GM12878 (cell line): ENCODE data around the gene RDM1. TPM values are rescaled to one million over a fixed set of nuclear protein-coding genes. Genes with fewer than 3 reads are reported as not detected.

Experiments
- ATAC-seq: fragments of 200-7000 bp; cut with Tn5 transposase; 3 replicates; pipeline ENCODE4 v1.9.1; 2020; ENCODE audit warnings: mild to moderate bottlenecking, moderate library complexity
- BruUV-seq: library from RNA; stranded (reverse); fragments of 400-500 nt; replicated peaks from 2 replicates; lab custom pipeline; 2021; lab: Mats Ljungman, UMichigan
- CTCF ChIA-PET: fragments of 300-600 bp; sonication (Branson Sonifier 250); formaldehyde crosslinking; extraction: SDS; loops from one replicate; lab custom pipeline; 2021; ENCODE audit warnings: inconsistent platforms; lab: Yijun Ruan, JAX
- POLR2A ChIA-PET: fragments of 350-600 bp; formaldehyde crosslinking; extraction: SDS; loops from one replicate; lab custom pipeline; 2021; ENCODE audit warnings: inconsistent platforms; lab: Charles Lee
- RAD21 ChIA-PET: fragments of 300-600 bp; sonication (Branson Sonifier 250); formaldehyde crosslinking; loops from one replicate; lab custom pipeline; 2023; ENCODE audit warnings: antibody characterized with exemption; ENCODE audit not compliant: unreplicated experiment; lab: Charles Lee
- SMC1A ChIA-PET: fragments of 300-600 bp; sonication (Branson Sonifier 250); formaldehyde crosslinking; loops from one replicate; lab custom pipeline; 2023; ENCODE audit not compliant: unreplicated experiment, uncharacterized antibody; lab: Charles Lee
- DNase-seq: peaks from one replicate; pipeline ENCODE4 v3.0.0-alpha.2; 2011; ENCODE audit warnings: low read depth, low spot score
- FAIRE-seq: peaks from 3 replicates; lab custom pipeline; 2011; peaks lifted over from hg19 to GRCh38; lab: Jason Lieb, UNC
- H2AFZ ChIP-seq: 2 replicates; pipeline ENCODE4 v1.6.0; 2011; ENCODE audit warnings: low read depth, low read length, control low read depth; ENCODE audit not compliant: control insufficient read depth
- H3K27ac ChIP-seq: 2 replicates; pipeline ENCODE4 v1.5.1; 2011; ENCODE audit warnings: control low read depth; ENCODE audit not compliant: control insufficient read depth, insufficient read depth
- H3K27me3 ChIP-seq, 2 experiments: replicated peaks in 1 of 2; 2 replicates each; pipeline versions ENCODE4 v1.6.0 to v1.6.1; 2011; ENCODE audit warnings: low read length in 1 of 2; ENCODE audit not compliant: control insufficient read depth in 2 of 2, insufficient read depth in 2 of 2
- H3K36me3 ChIP-seq, 2 experiments: 2 replicates each; pipeline ENCODE4 v1.5.1; 2011; ENCODE audit warnings: low read length in 1 of 2; ENCODE audit not compliant: control insufficient read depth in 2 of 2, insufficient read depth in 2 of 2
- H3K4me1 ChIP-seq: 2 replicates; pipeline ENCODE4 v1.6.1; 2011; ENCODE audit warnings: mild to moderate bottlenecking, low read length, moderate library complexity, mixed read lengths; ENCODE audit not compliant: control insufficient read depth, insufficient read depth
- H3K4me2 ChIP-seq: 2 replicates; pipeline ENCODE4 v1.6.0; 2011; ENCODE audit warnings: control low read depth; ENCODE audit not compliant: control insufficient read depth, insufficient read depth
- H3K4me3 ChIP-seq: fragments of 200-600 bp; sonication (generic); 2 replicates; pipeline ENCODE4 v1.5.1; 2016
- H3K79me2 ChIP-seq: 2 replicates; pipeline ENCODE4 v1.6.0; 2011; ENCODE audit warnings: low read length; ENCODE audit not compliant: control insufficient read depth, insufficient read depth
- H3K9ac ChIP-seq: 2 replicates; pipeline ENCODE4 v1.8.0; 2011; ENCODE audit warnings: low read length, control low read depth, mixed read lengths; ENCODE audit not compliant: control insufficient read depth, insufficient read depth
- H3K9me3 ChIP-seq: replicated peaks from 3 replicates; pipeline ENCODE4 v1.5.1; 2011; ENCODE audit warnings: mild to moderate bottlenecking, low read length; ENCODE audit not compliant: control insufficient read depth, insufficient read depth
- H4K20me1 ChIP-seq: 2 replicates; pipeline ENCODE4 v1.6.0; 2011; ENCODE audit not compliant: control insufficient read depth, insufficient read depth
- BACH1 ChIP-seq: fragments of 450-650 bp; IDR thresholded peaks from 2 replicates; pipeline ENCODE4 v1.6.1; 2017; ENCODE audit warnings: mild to moderate bottlenecking, borderline replicate concordance
- CBX3 ChIP-seq: fragments of 200-600 bp; sonication (generic); IDR thresholded peaks from 2 replicates; pipeline ENCODE4 v1.6.1; 2016; ENCODE audit warnings: low read depth, borderline replicate concordance
- CHD2 ChIP-seq: IDR thresholded peaks from 2 replicates; pipeline ENCODE4 v1.6.1; 2011; ENCODE audit warnings: low read depth, low read length, improper control_type of control experiment, borderline replicate concordance
- EP300 ChIP-seq, 2 experiments: fragments of 150-350 bp in 1 of 2; IDR thresholded peaks; 2 replicates each; pipeline ENCODE4 v1.6.1; 2011 to 2012; ENCODE audit warnings: low read depth in 2 of 2, low read length in 2 of 2, borderline replicate concordance in 1 of 2, improper control_type of control experiment in 1 of 2, inconsistent platforms in 1 of 2; ENCODE audit not compliant: control insufficient read depth in 1 of 2
- GABPA ChIP-seq: IDR thresholded peaks from 2 replicates; pipeline ENCODE4 v1.6.1; 2014; ENCODE audit warnings: antibody characterized with exemption, low read depth, mild to moderate bottlenecking, inconsistent platforms
- JUNB ChIP-seq: IDR thresholded peaks from 2 replicates; pipeline ENCODE4 v1.6.1; 2016; ENCODE audit warnings: antibody characterized with exemption, mild to moderate bottlenecking
- MYB ChIP-seq: fragments of 150-350 bp; IDR thresholded peaks from 2 replicates; pipeline ENCODE4 v1.6.1; 2014; ENCODE audit warnings: mild to moderate bottlenecking, low read depth, low read length, borderline replicate concordance
- NBN ChIP-seq: fragments of 450-650 bp; IDR thresholded peaks from 2 replicates; pipeline ENCODE4 v1.6.1; 2016
- NFXL1 ChIP-seq: fragments of 450-650 bp; IDR thresholded peaks from 2 replicates; pipeline ENCODE4 v1.6.1; 2017; ENCODE audit warnings: antibody characterized with exemption, mild to moderate bottlenecking, borderline replicate concordance
- NR2F1 ChIP-seq: fragments of 450-650 bp; conservative IDR thresholded peaks from 2 replicates; pipeline ENCODE4 v1.6.1; 2017; ENCODE audit warnings: mild to moderate bottlenecking
- RAD21 ChIP-seq: IDR thresholded peaks from 2 replicates; pipeline ENCODE4 v1.6.1; 2011; ENCODE audit warnings: mild to moderate bottlenecking, low read depth, low read length, moderate library complexity; ENCODE audit not compliant: insufficient read depth
- SIN3A ChIP-seq: IDR thresholded peaks from 2 replicates; pipeline ENCODE4 v1.6.1; 2012; ENCODE audit warnings: low read depth, low read length, improper control_type of control experiment
- SMAD1 ChIP-seq: fragments of 450-650 bp; IDR thresholded peaks from 2 replicates; pipeline ENCODE4 v1.6.1; 2018; ENCODE audit warnings: mild to moderate bottlenecking, low read depth; ENCODE audit not compliant: partially characterized antibody
- SP1 ChIP-seq: IDR thresholded peaks from one replicate; pipeline ENCODE4 v1.6.1; 2011; ENCODE audit warnings: low read depth, low read length
- SUZ12 ChIP-seq: fragments of 200-600 bp; sonication (generic); IDR thresholded peaks from one replicate; pipeline ENCODE4 v1.6.1; 2018; ENCODE audit warnings: antibody characterized with exemption, mild to moderate bottlenecking; ENCODE audit not compliant: unreplicated experiment
- ZNF384 ChIP-seq: IDR thresholded peaks from 2 replicates; pipeline ENCODE4 v1.6.1; 2012; ENCODE audit warnings: low read depth, mild to moderate bottlenecking, low read length, improper control_type of control experiment, borderline replicate concordance
- WGBS: methylation state at CpG from one replicate; pipeline ENCODE4 v1.1.6; 2016; ENCODE audit warnings: low lambda C conversion rate; ENCODE audit not compliant: insufficient replicate concordance, insufficient coverage; ENCODE audit errors: missing lambda C conversion rate; 5-methylcytosine and 5-hydroxymethylcytosine counted together
- in situ Hi-C: fragments of 300-500 bp; cut with MboI; formaldehyde crosslinking; loops from 9 replicates; pipeline ENCODE4 v1.14.3; 2018; ENCODE audit warnings: mixed read lengths
- intact Hi-C: fragments of 100-400 bp; cut with micrococcal nuclease; formaldehyde crosslinking; loops from one replicate; pipeline ENCODE4 v1.14.2; 2022; ENCODE audit not compliant: unreplicated experiment
- polyA plus RNA-seq, 11 experiments: library from polyadenylated mRNA; depleted of rRNA in 4 of 11; unstranded in 6 of 11; stranded (reverse) in 5 of 11; fragments of >200 nt; fragmentation: Nextera tagmentation in 4 of 11; fragmentation: Illumina TruSeq in 1 of 11; extraction: Ambion mirVana in 4 of 11; extraction: Trizol in 1 of 11; gene quantifications; 1 replicate in 1 of 11; 2 replicates in 10 of 11; pipeline versions ENCODE4 v1.2.1 to v1.2.3, GENCODE V29; 2011 to 2016; ENCODE audit warnings: inconsistent platforms in 2 of 11, missing spikeins in 2 of 11, low read depth in 1 of 11
- total RNA-seq, 4 experiments: library from RNA; depleted of rRNA in 3 of 4; stranded (reverse); fragments of >200 nt in 3 of 4; fragmentation: Illumina TruSeq in 1 of 4; extraction: Trizol in 1 of 4; gene quantifications; 2 replicates each; pipeline versions ENCODE4 v1.2.1 to v1.2.3, GENCODE V29; 2013 to 2021
- TF ChIP-seq, protein P1 (sequence below): fragments of 450-650 bp; IDR thresholded peaks from 2 replicates; pipeline ENCODE4 v1.6.1; 2016; ENCODE audit warnings: mild to moderate bottlenecking
- TF ChIP-seq, protein P2 (sequence below): fragments of 450-650 bp; IDR thresholded peaks from 2 replicates; pipeline ENCODE4 v1.6.1; 2016; ENCODE audit warnings: mild to moderate bottlenecking, moderate library complexity, borderline replicate concordance

The RDM1 gene
- total and polyA plus RNA-seq, 10 of the 15 experiments (the other 5 are each of a cell fraction or from before 2014, with no cell fraction given) = 5.7 to 18.4 (median 10.7) TPM

DNA sequence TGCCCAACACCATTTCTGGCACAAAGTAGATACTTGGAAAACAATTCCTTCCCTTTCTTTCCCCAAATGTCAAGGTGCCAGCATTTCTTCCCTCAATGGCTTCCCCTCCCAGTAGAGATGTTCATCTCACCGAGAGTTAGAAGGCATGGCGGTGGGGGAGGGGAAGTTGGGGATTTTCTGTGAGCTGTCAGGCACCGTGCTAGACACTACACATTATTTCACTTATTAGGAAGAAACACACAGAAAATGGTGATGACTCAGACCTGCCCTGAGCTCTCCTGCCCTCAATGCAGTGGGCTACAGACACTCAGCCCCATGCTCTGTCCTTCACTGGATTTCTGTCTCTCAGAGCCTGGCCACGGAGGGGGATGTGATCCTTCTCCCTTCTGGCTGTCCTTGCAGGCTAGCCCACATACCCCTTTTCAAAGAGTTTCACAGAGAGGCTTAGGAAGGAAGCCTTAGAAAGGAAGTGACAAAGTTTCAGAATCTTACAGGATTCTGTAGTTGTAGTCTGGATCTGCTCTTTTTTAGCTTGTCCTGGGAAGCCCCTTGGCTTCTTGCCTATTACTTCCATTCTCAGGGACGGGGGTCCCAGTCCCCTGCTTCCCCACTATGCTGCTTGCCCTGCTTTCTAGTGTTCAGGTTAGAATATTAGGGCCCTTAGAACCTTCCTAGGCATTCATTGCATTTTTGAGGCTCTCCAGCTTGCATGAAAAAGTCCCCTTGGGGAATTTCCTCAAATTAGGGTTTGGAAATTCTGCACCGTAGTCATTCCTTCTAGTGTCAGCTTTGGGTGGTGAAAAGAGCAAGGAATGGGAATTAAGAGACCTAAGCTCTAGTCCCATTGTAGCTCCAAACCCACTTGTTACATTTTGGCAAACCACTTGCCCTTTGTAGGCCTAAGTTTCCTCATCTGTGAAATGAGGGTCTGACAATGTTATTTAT lies 38.2 kb downstream of the RDM1 start:
- peak; percentile 75 for ATAC-seq
- RAD21 ChIA-PET = interaction anchor here (0.8 to 9.4 kb wide), 6 partner anchors 9 to 44 kb away, joined by 3 to 125 read pairs (median 3); partner anchors contain the start of genes CCL5 and RDM1
- POLR2A ChIA-PET = interaction anchor here (0.6 to 4.7 kb wide), 7 partner anchors 8 to 84 kb away, joined by 3 to 56 read pairs (median 4); partner anchors contain the start of gene CCL5
- intact Hi-C loops (no loop called here), in situ Hi-C loops (no loop called here)
- H3K79me2 ChIP-seq = no peaks in the 10 kb centered on the region
- BruUV-seq = no TSS peak
- CTCF ChIA-PET = interaction anchor here (0.7 to 1.5 kb wide), 9 partner anchors 9 to 77 kb away, joined by 3 to 6 read pairs (median 3); partner anchors contain the start of gene CCL5
- H3K27me3 ChIP-seq = no peaks in the 10 kb centered on the region
- peak overlapping the region; percentile 43; the same call in 1 of the 2 replicates for H2AFZ ChIP-seq
- 2% methylated on average over 6 of the region's 6 CpGs for WGBS
- no peak for FAIRE-seq
- SMC1A ChIA-PET = interaction anchor here (0.8 to 11.3 kb wide), 9 partner anchors 8 to 84 kb away, joined by 3 to 155 read pairs (median 4); partner anchors contain the start of genes CCL5, RDM1 and TAF15
- peak overlapping the region; percentile 34 for H3K4me2 ChIP-seq
- peak overlapping the region; percentile 64 for H3K27ac ChIP-seq
- no peaks in the 10 kb centered on the region for H3K36me3 ChIP-seq
- peak overlapping the region; percentile 20; the same call in 1 of the 2 replicates for H3K4me3 ChIP-seq
- no peaks in the 10 kb centered on the region; the same call in 2 of the 3 replicates for H3K9me3 ChIP-seq
- DNase-seq = no peak
- H3K4me1 ChIP-seq = peaks cover 37% of the 10 kb centered on the region
- H4K20me1 ChIP-seq = no peaks in the 10 kb centered on the region
- no peak overlapping the region for H3K9ac ChIP-seq
- TF ChIP-seq SMAD1 = no peak
- no peak for TF ChIP-seq SIN3A
- no peak for TF ChIP-seq GABPA
- no peak for TF ChIP-seq CBX3
- TF ChIP-seq SUZ12 = no peak
- no peak for TF ChIP-seq SP1
- TF ChIP-seq, protein P1, sequence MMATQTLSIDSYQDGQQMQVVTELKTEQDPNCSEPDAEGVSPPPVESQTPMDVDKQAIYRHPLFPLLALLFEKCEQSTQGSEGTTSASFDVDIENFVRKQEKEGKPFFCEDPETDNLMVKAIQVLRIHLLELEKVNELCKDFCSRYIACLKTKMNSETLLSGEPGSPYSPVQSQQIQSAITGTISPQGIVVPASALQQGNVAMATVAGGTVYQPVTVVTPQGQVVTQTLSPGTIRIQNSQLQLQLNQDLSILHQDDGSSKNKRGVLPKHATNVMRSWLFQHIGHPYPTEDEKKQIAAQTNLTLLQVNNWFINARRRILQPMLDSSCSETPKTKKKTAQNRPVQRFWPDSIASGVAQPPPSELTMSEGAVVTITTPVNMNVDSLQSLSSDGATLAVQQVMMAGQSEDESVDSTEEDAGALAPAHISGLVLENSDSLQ = no peak
- no peak for TF ChIP-seq NR2F1
- TF ChIP-seq MYB = no peak
- TF ChIP-seq BACH1 = no peak
- TF ChIP-seq, protein P2, sequence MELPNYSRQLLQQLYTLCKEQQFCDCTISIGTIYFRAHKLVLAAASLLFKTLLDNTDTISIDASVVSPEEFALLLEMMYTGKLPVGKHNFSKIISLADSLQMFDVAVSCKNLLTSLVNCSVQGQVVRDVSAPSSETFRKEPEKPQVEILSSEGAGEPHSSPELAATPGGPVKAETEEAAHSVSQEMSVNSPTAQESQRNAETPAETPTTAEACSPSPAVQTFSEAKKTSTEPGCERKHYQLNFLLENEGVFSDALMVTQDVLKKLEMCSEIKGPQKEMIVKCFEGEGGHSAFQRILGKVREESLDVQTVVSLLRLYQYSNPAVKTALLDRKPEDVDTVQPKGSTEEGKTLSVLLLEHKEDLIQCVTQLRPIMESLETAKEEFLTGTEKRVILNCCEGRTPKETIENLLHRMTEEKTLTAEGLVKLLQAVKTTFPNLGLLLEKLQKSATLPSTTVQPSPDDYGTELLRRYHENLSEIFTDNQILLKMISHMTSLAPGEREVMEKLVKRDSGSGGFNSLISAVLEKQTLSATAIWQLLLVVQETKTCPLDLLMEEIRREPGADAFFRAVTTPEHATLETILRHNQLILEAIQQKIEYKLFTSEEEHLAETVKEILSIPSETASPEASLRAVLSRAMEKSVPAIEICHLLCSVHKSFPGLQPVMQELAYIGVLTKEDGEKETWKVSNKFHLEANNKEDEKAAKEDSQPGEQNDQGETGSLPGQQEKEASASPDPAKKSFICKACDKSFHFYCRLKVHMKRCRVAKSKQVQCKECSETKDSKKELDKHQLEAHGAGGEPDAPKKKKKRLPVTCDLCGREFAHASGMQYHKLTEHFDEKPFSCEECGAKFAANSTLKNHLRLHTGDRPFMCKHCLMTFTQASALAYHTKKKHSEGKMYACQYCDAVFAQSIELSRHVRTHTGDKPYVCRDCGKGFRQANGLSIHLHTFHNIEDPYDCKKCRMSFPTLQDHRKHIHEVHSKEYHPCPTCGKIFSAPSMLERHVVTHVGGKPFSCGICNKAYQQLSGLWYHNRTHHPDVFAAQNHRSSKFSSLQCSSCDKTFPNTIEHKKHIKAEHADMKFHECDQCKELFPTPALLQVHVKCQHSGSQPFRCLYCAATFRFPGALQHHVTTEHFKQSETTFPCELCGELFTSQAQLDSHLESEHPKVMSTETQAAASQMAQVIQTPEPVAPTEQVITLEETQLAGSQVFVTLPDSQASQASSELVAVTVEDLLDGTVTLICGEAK = no peak
- no peak for TF ChIP-seq NFXL1
- no peak for TF ChIP-seq ZNF384
- TF ChIP-seq EP300 (IDR thresholded peaks at IDR 0.05; ENCODE audit: borderline replicate concordance in 1 of 2, control insufficient read depth in 1 of 2, low read depth in 2 of 2, low read length in 2 of 2) = no peak
- TF ChIP-seq JUNB = peak; percentile 40
- peak; percentile 32; the same call in 1 of the 2 replicates for TF ChIP-seq CHD2
- no peak; the same call in 1 of the 2 replicates for TF ChIP-seq NBN
- no peak for TF ChIP-seq RAD21
